Tibial nerve (tissue), 4 donors: Measurements from ENCODE around the gene LRRC28. TPM values are rescaled to one million over a fixed set of nuclear protein-coding genes. Genes with fewer than 3 reads are reported as not detected.
A peak's percentile ranks its signal among the peaks of the same experiment; 100 is the strongest.

Experiments
- DNase-seq, 2 donors: peaks; one replicate each; pipeline ENCODE4 v3.0.0-alpha.2; 2019; ENCODE audit warnings: low spot score in 2 of 2
- H3K27ac ChIP-seq, 4 donors: fragments of 200-600 bp; sonication (generic) in 3 of 4; one replicate each; pipeline ENCODE4 v1.5.1; 2017 to 2019; ENCODE audit warnings: mild to moderate bottlenecking in 1 of 4
- H3K27me3 ChIP-seq, 2 donors: fragments of 200-600 bp; sonication (generic) in 1 of 2; one replicate each; pipeline versions ENCODE4 v1.5.1 to v1.6.0; 2017 to 2019
- H3K36me3 ChIP-seq, 3 donors: fragments of 200-600 bp; sonication (generic); one replicate each; pipeline ENCODE4 v1.5.1; 2018 to 2019
- H3K4me1 ChIP-seq, 4 donors: fragments of 200-600 bp; sonication (generic) in 3 of 4; one replicate each; pipeline ENCODE4 v1.5.1; 2017 to 2019
- H3K4me3 ChIP-seq, 4 donors: fragments of 200-600 bp; sonication (generic) in 3 of 4; one replicate each; pipeline ENCODE4 v1.5.1; 2017 to 2019; ENCODE audit warnings: mild to moderate bottlenecking in 1 of 4, moderate library complexity in 1 of 4
- H3K9me3 ChIP-seq, 4 donors: fragments of 200-600 bp; sonication (generic) in 3 of 4; one replicate each; pipeline ENCODE4 v1.5.1; 2017 to 2019
- CTCF ChIP-seq, 5 experiments: fragments of 200-600 bp in 3 of 5; fragments of 450-650 bp in 2 of 5; sonication (generic) in 3 of 5; IDR thresholded peaks; one replicate each; pipeline ENCODE4 v1.5.1; 2016 to 2019; ENCODE audit warnings: antibody characterized with exemption in 5 of 5, mild to moderate bottlenecking in 3 of 5, moderate library complexity in 2 of 5
- EP300 ChIP-seq, 2 donors: sonication (generic); formaldehyde crosslinking; IDR thresholded peaks; one replicate each; pipeline ENCODE4 v1.6.1; 2017; ENCODE audit warnings: antibody characterized with exemption in 2 of 2, mild to moderate bottlenecking in 1 of 2
- POLR2A ChIP-seq, 2 donors: fragments of 450-650 bp; IDR thresholded peaks; one replicate each; pipeline ENCODE4 v1.6.1; 2017; ENCODE audit warnings: antibody characterized with exemption in 2 of 2, mild to moderate bottlenecking in 2 of 2, moderate library complexity in 2 of 2
- WGBS, 2 donors: methylation state at CpG; one replicate each; pipeline ENCODE4 v1.1.5; 2018; 5-methylcytosine and 5-hydroxymethylcytosine counted together
- total RNA-seq, 4 donors: library from RNA; depleted of rRNA; stranded (reverse); fragments of >200 nt; gene quantifications; one replicate each; pipeline ENCODE4 v1.1.0, GENCODE V29; 2016

Gene LRRC28
- total RNA-seq, result 10 to 100 TPM; 21.6 to 73.4 (median 33.5) TPM

GRCh38 chr15:99250857-99251841, at the start of gene LRRC28:
LRRC28 (plus strand) TSS chr15:99251481; CDS start chr15:99255958, 4,477 bp downstream.
- peak within 1 kb of the TSS; percentile 92 to 96 (median 94) for H3K27ac ChIP-seq
- DNase-seq, result peak; percentile 98 to 99
- H3K4me3 ChIP-seq, result peak within 1 kb of the TSS; percentile 73 to 95 (median 89)
- TF ChIP-seq POLR2A (IDR thresholded peaks at IDR 0.05), result peak; percentile 93 to 94
- peak in 1 of 2 donors; percentile 99 for TF ChIP-seq EP300 (IDR thresholded peaks at IDR 0.05)
- peak in 1 of 5 experiments; percentile 24 for TF ChIP-seq CTCF (IDR thresholded peaks at IDR 0.05)
- peaks cover 0 to 44% (median 12%) of the 10 kb centered on the region in 4 donors for H3K4me1 ChIP-seq
- 1% methylated on average over 45 to 80 of the region's 90 CpGs for WGBS, 2 donors
- no peaks in the 10 kb centered on the region for H3K9me3 ChIP-seq
- H3K27me3 ChIP-seq, result no peaks in the 10 kb centered on the region
- H3K36me3 ChIP-seq, result no peaks in the 10 kb centered on the region

- WGBS, 2 donors, result 29 to 32% methylated on average over 2 of the region's 2 CpGs
- no peak for TF ChIP-seq EP300 (IDR thresholded peaks at IDR 0.05)
- TF ChIP-seq CTCF (IDR thresholded peaks at IDR 0.05), result no peak
- no peak for TF ChIP-seq POLR2A (IDR thresholded peaks at IDR 0.05)
- H3K4me3 ChIP-seq, result no peak overlapping the region
- H3K27ac ChIP-seq, result peak overlapping the region; percentile 32 to 85 (median 67)
- peaks cover 0 to 10% (median 0%) of the 10 kb centered on the region in 4 donors for H3K4me1 ChIP-seq
- H3K9me3 ChIP-seq, result no peaks in the 10 kb centered on the region
- H3K36me3 ChIP-seq, result peaks cover 0 to 27% (median 0%) of the 10 kb centered on the region in 3 donors
- no peaks in the 10 kb centered on the region for H3K27me3 ChIP-seq
- DNase-seq, result no peak
Measured at GRCh38 chr15:99202176-99202552, 49.1 kb upstream of the LRRC28 start.

GRCh38 chr15:99207672-99208071, 43.6 kb upstream of the LRRC28 start:
- no peak for TF ChIP-seq POLR2A (IDR thresholded peaks at IDR 0.05)
- Histone ChIP-seq H3K9me3 (no peaks in the 10 kb centered on the region), H3K36me3 (peaks cover 0 to 13% (median 0%) of the 10 kb centered on the region in 3 donors), H3K27me3 (no peaks in the 10 kb centered on the region), H3K27ac (no peak overlapping the region), H3K4me3 (no peak overlapping the region), H3K4me1 (peaks cover 0 to 9% (median 0%) of the 10 kb centered on the region in 4 donors)
- WGBS, 2 donors, result 80 to 87% methylated on average over 3 of the region's 3 CpGs
- no peak for DNase-seq

- DNase-seq, result no peak
- Histone ChIP-seq H3K27ac (peak overlapping the region in 1 of 4 donors; percentile 24), H3K9me3 (no peaks in the 10 kb centered on the region), H3K4me3 (no peak overlapping the region), H3K36me3 (peaks cover 0 to 17% (median 0%) of the 10 kb centered on the region in 3 donors), H3K27me3 (no peaks in the 10 kb centered on the region), H3K4me1 (peaks cover 0 to 12% (median 0%) of the 10 kb centered on the region in 4 donors)
- no peak for TF ChIP-seq POLR2A (IDR thresholded peaks at IDR 0.05)
- TF ChIP-seq EP300 (IDR thresholded peaks at IDR 0.05), result no peak
- TF ChIP-seq CTCF (IDR thresholded peaks at IDR 0.05), result no peak
- 52 to 66% methylated on average over 2 of the region's 2 CpGs for WGBS, 2 donors
Measured at GRCh38 chr15:99209326-99209725, 42.0 kb upstream of the LRRC28 start.

- Histone ChIP-seq H3K9me3 (no peaks in the 10 kb centered on the region), H3K36me3 (peaks cover 0 to 24% (median 0%) of the 10 kb centered on the region in 3 donors), H3K4me3 (no peak overlapping the region), H3K27me3 (no peaks in the 10 kb centered on the region), H3K27ac (peak overlapping the region in 2 of 4 donors; percentile 11 to 56), H3K4me1 (peaks cover 0 to 12% (median 0%) of the 10 kb centered on the region in 4 donors)
- no peak for TF ChIP-seq POLR2A (IDR thresholded peaks at IDR 0.05)
- no peak for DNase-seq
Measured at GRCh38 chr15:99210334-99210733, 40.9 kb upstream of the LRRC28 start.

GRCh38 chr15:99211926-99212325, 39.4 kb upstream of the LRRC28 start:
- no peak overlapping the region for H3K4me3 ChIP-seq
- 63 to 69% methylated on average over 4 of the region's 4 CpGs for WGBS, 2 donors
- TF ChIP-seq EP300 (IDR thresholded peaks at IDR 0.05) (no peak), POLR2A (IDR thresholded peaks at IDR 0.05) (no peak), CTCF (IDR thresholded peaks at IDR 0.05) (no peak)
- peaks cover 0 to 12% (median 0%) of the 10 kb centered on the region in 4 donors for H3K4me1 ChIP-seq
- DNase-seq, result no peak
- H3K36me3 ChIP-seq, result peaks cover 0 to 31% (median 0%) of the 10 kb centered on the region in 3 donors
- no peaks in the 10 kb centered on the region for H3K27me3 ChIP-seq
- H3K27ac ChIP-seq, result peak overlapping the region in 3 of 4 donors; percentile 24 to 56 (median 38)
- no peaks in the 10 kb centered on the region for H3K9me3 ChIP-seq
